Keratinocyte (primary cell): ENCODE measurements around the gene FLYWCH1. TPM values are rescaled to one million over a fixed set of nuclear protein-coding genes. Genes with fewer than 3 reads are reported as not detected.
A peak's percentile ranks its signal among the peaks of the same experiment; 100 is the strongest.

Experiments used
- DNase-seq: peaks from one replicate; pipeline ENCODE4 v3.0.0-alpha.2; 2011; ENCODE audit warnings: low read depth, missing footprints, low spot score
- FAIRE-seq: peaks from 2 replicates; lab custom pipeline; 2011; peaks lifted over from hg19 to GRCh38; lab: Jason Lieb, UNC
- H2AFZ ChIP-seq: 2 replicates; pipeline ENCODE4 v1.6.0; 2012; ENCODE audit warnings: low read length, control low read depth, inconsistent platforms; ENCODE audit not compliant: control insufficient read depth
- H3K27ac ChIP-seq: 2 replicates; pipeline ENCODE4 v1.5.1; 2011; ENCODE audit warnings: low read length; ENCODE audit not compliant: control insufficient read depth, insufficient read depth
- H3K27me3 ChIP-seq: 3 replicates; pipeline ENCODE4 v1.6.0; 2011; ENCODE audit warnings: low read length; ENCODE audit not compliant: control insufficient read depth, insufficient read depth; ENCODE audit errors: extremely low read depth
- H3K36me3 ChIP-seq, 2 experiments: 2 replicates in 1 of 2; 3 replicates in 1 of 2; pipeline ENCODE4 v1.5.1; 2011; ENCODE audit warnings: low read length in 2 of 2, mild to moderate bottlenecking in 1 of 2; ENCODE audit not compliant: control insufficient read depth in 2 of 2, insufficient read depth in 2 of 2; ENCODE audit errors: extremely low read depth in 1 of 2
- H3K4me1 ChIP-seq: 3 replicates; pipeline ENCODE4 v1.5.1; 2011; ENCODE audit warnings: low read length; ENCODE audit not compliant: control insufficient read depth, insufficient read depth; ENCODE audit errors: extremely low read depth
- H3K4me2 ChIP-seq: 3 replicates; pipeline ENCODE4 v1.6.0; 2011; ENCODE audit warnings: low read depth, low read length; ENCODE audit not compliant: control insufficient read depth, insufficient read depth; ENCODE audit errors: extremely low read depth
- H3K4me3 ChIP-seq, 3 experiments: fragments of 200-600 bp in 1 of 3; sonication (generic) in 1 of 3; 2 replicates in 2 of 3; 3 replicates in 1 of 3; pipeline ENCODE4 v1.5.1; 2011 to 2016; ENCODE audit warnings: low read length in 3 of 3, mild to moderate bottlenecking in 3 of 3, control low read depth in 2 of 3, inconsistent platforms in 1 of 3, low read depth in 1 of 3, mixed read lengths in 1 of 3, mixed run types in 1 of 3, moderate library complexity in 1 of 3; ENCODE audit not compliant: control insufficient read depth in 2 of 3, insufficient read depth in 2 of 3; ENCODE audit errors: extremely low read depth in 1 of 3
- H3K79me2 ChIP-seq: 2 replicates; pipeline ENCODE4 v1.6.0; 2012; ENCODE audit warnings: low read length; ENCODE audit not compliant: control insufficient read depth, insufficient read depth
- H3K9ac ChIP-seq: 3 replicates; pipeline ENCODE4 v1.6.0; 2011; ENCODE audit warnings: low read length; ENCODE audit not compliant: control insufficient read depth, insufficient read depth; ENCODE audit errors: extremely low read depth
- H3K9me1 ChIP-seq: 3 replicates; pipeline ENCODE4 v1.6.0; 2011; ENCODE audit warnings: low read length; ENCODE audit not compliant: control insufficient read depth, insufficient read depth; ENCODE audit errors: extremely low read depth
- H3K9me3 ChIP-seq: 2 replicates; pipeline ENCODE4 v1.5.1; 2012; ENCODE audit warnings: low read depth, low read length; ENCODE audit not compliant: control insufficient read depth
- H4K20me1 ChIP-seq: 3 replicates; pipeline ENCODE4 v1.6.0; 2011; ENCODE audit warnings: low read length; ENCODE audit not compliant: control insufficient read depth, insufficient read depth; ENCODE audit errors: extremely low read depth
- EZH2 ChIP-seq: IDR thresholded peaks from one replicate; pipeline ENCODE4 v1.6.1; 2012; ENCODE audit warnings: inconsistent platforms, mild to moderate bottlenecking, low read length, moderate library complexity
- dilution Hi-C: fragments of 300-500 bp; cut with MboI; formaldehyde crosslinking; loops from one replicate; pipeline ENCODE4 v1.7.0; 2020; ENCODE audit warnings: low sequenced_read_pairs; ENCODE audit not compliant: extremely low pct_ligation_motif_present
- polyA plus RNA-seq, 5 experiments: library from polyadenylated mRNA; depleted of rRNA in 3 of 5; stranded (reverse) in 3 of 5; stranded (forward) in 1 of 5; unstranded in 1 of 5; fragments of >200 nt; gene quantifications; 1 replicate in 1 of 5; 2 replicates in 3 of 5; 3 replicates in 1 of 5; pipeline versions ENCODE4 v1.2.1 to v1.2.3, GENCODE V29; 2011 to 2012; ENCODE audit warnings: missing spikeins in 2 of 5, low read depth in 1 of 5, low replicate concordance in 1 of 5
- TF ChIP-seq, protein P1 (sequence below), 3 experiments: IDR thresholded peaks in 1 of 3; conservative IDR thresholded peaks in 1 of 3; optimal IDR thresholded peaks in 1 of 3; 2 replicates in 2 of 3; 3 replicates in 1 of 3; pipeline versions ENCODE3 to v1.5.1; 2011; ENCODE audit warnings: low read length in 3 of 3, mild to moderate bottlenecking in 3 of 3, moderate library complexity in 2 of 3, control low read depth in 1 of 3, inconsistent platforms in 1 of 3; ENCODE audit not compliant: insufficient read depth in 2 of 3; ENCODE audit errors: extremely low read depth in 1 of 3

Gene FLYWCH1
- polyA plus RNA-seq, 1 donor (not counting 4 experiments of a cell fraction or from before 2014, with no cell fraction given): 16.2 TPM

DNA sequence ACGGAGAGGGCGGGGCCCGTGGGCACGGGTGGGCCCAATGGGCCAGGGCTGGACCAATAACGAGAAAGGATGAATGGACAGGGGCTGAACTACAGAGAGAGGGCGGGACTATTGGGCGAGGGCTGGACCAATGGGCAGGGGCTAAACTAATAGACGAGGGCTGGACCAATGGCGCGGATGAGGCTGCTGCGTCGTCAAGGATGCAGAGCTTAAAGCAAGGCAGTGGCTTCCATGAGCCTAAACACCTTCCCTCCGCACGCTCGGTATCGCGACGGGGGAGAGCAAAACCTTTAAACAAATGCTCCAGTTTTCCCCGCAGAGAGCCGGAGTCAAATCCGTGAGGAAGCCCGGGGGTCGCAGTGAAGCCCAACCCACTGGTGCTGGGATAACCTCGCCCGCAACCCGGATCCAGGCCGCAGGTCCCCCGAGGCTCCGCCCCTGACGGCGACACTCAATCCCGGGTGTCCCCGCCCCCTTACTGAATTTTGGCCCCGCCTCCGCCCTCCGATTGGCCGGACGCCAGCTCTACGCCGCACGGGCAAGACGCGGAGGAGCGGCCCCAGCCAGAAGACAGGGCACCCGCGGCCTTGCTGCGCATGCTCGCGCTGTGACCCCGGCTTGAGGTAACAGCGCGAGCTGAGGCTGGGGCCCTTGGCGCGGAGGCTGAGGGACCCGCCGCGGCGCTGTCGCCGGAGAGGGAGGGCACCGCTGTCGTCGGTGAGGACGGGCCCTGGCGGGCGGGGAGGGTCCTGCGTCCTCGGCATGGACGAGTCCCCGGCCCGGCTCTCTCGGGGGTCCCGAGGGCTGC lies 28.9 kb upstream of the FLYWCH1 start, which contains the start of gene FLYWCH2:
Gene FLYWCH2 (plus strand): TSS at position 566 of the 808 bp plus-strand sequence. CDS start 13,235 bp downstream, outside the sequence.
- Histone ChIP-seq H3K4me1 (peaks cover 6% of the 10 kb centered on the region), H3K9me1 (no peaks in the 10 kb centered on the region), H3K4me3 (peak within 1 kb of the TSS; percentile 68 to 98 (median 77)), H3K79me2 (peaks cover 3% of the 10 kb centered on the region), H3K4me2 (peak within 1 kb of the TSS; percentile 84), H3K27ac (peak within 1 kb of the TSS; percentile 65), H3K9me3 (no peaks in the 10 kb centered on the region), H3K9ac (peak within 1 kb of the TSS; percentile 80), H3K27me3 (no peaks in the 10 kb centered on the region), H3K36me3 (no peaks in the 10 kb centered on the region), H2AFZ (peak within 1 kb of the TSS; percentile 90), H4K20me1 (no peaks in the 10 kb centered on the region)
- FAIRE-seq (peak; percentile 97), DNase-seq (peak; percentile 92)
- dilution Hi-C loops: no loop called here
- TF ChIP-seq EZH2: no peak
- TF ChIP-seq, protein P1, sequence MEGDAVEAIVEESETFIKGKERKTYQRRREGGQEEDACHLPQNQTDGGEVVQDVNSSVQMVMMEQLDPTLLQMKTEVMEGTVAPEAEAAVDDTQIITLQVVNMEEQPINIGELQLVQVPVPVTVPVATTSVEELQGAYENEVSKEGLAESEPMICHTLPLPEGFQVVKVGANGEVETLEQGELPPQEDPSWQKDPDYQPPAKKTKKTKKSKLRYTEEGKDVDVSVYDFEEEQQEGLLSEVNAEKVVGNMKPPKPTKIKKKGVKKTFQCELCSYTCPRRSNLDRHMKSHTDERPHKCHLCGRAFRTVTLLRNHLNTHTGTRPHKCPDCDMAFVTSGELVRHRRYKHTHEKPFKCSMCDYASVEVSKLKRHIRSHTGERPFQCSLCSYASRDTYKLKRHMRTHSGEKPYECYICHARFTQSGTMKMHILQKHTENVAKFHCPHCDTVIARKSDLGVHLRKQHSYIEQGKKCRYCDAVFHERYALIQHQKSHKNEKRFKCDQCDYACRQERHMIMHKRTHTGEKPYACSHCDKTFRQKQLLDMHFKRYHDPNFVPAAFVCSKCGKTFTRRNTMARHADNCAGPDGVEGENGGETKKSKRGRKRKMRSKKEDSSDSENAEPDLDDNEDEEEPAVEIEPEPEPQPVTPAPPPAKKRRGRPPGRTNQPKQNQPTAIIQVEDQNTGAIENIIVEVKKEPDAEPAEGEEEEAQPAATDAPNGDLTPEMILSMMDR (optimal IDR thresholded peaks at IDR 0.05 in 1 of 3, IDR thresholded peaks at IDR 0.05 in 1 of 3, conservative IDR thresholded peaks at IDR 0.05 in 1 of 3; ENCODE audit: extremely low read depth in 1 of 3, insufficient read depth in 2 of 3, low read length in 3 of 3): no peak

DNA sequence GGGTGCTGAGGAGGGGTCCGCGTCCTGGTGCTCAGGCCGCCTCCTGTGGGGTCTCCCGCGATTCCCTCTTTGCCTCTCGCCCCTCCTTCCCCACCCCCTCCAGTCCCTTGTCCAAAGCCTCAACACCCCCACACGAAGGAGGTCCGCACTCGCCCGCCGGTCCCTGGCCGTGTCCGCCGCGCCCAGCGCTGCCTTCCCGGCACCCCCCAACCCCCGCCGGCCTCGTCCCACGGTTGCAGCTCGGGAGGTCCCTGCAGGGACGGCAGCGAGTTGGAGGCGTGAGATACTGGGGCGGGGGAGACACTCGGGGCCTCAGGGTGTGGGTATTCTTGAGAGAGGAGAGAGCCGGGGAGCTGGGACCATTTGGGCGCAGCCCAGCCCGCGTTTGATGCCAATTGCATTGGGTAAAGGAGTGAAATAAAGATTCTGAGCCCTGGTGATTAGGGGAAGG lies 28.2 kb upstream of the FLYWCH1 start:
- H3K9me3 ChIP-seq: no peaks in the 10 kb centered on the region
- TF ChIP-seq EZH2: no peak
- TF ChIP-seq, protein P1 (optimal IDR thresholded peaks at IDR 0.05 in 1 of 3, IDR thresholded peaks at IDR 0.05 in 1 of 3, conservative IDR thresholded peaks at IDR 0.05 in 1 of 3; ENCODE audit: extremely low read depth in 1 of 3, insufficient read depth in 2 of 3, low read length in 3 of 3): no peak
- peak overlapping the region; percentile 80 for H3K9ac ChIP-seq
- no peaks in the 10 kb centered on the region for H4K20me1 ChIP-seq
- no peaks in the 10 kb centered on the region for H3K9me1 ChIP-seq
- no peak for FAIRE-seq
- H3K4me2 ChIP-seq: peak overlapping the region; percentile 84
- H3K79me2 ChIP-seq: peaks cover 3% of the 10 kb centered on the region
- H3K4me3 ChIP-seq: peak overlapping the region; percentile 68 to 98 (median 77)
- dilution Hi-C loops: no loop called here
- H3K36me3 ChIP-seq: no peaks in the 10 kb centered on the region
- DNase-seq: no peak
- peaks cover 6% of the 10 kb centered on the region for H3K4me1 ChIP-seq
- H3K27me3 ChIP-seq: no peaks in the 10 kb centered on the region
- peak overlapping the region; percentile 51 for H3K27ac ChIP-seq
- peak overlapping the region; percentile 61 for H2AFZ ChIP-seq
